Osteoblast (primary cell): ENCODE data around the gene TGFBR2. TPM values are rescaled to one million over a fixed set of nuclear protein-coding genes. Genes with fewer than 3 reads are reported as not detected.

Experiments
- DNase-seq: peaks from one replicate; pipeline ENCODE4 v3.0.0; 2011; ENCODE audit warnings: low spot score, mixed read lengths; ENCODE audit not compliant: insufficient read length; ENCODE audit errors: missing footprints
- H2AFZ ChIP-seq: 2 replicates; pipeline ENCODE4 v1.6.0; 2011; ENCODE audit warnings: mild to moderate bottlenecking, low read length
- H3K27ac ChIP-seq: 2 replicates; pipeline ENCODE4 v1.5.1; 2011; ENCODE audit warnings: mild to moderate bottlenecking, low read depth, low read length, moderate library complexity
- H3K27me3 ChIP-seq: 2 replicates; pipeline ENCODE4 v1.6.0; 2012; ENCODE audit warnings: mild to moderate bottlenecking, control low read depth, inconsistent platforms, low read length, moderate library complexity; ENCODE audit not compliant: insufficient read depth
- H3K36me3 ChIP-seq: 2 replicates; pipeline ENCODE4 v1.5.1; 2011; ENCODE audit warnings: mild to moderate bottlenecking, low read length, control low read depth, moderate library complexity; ENCODE audit not compliant: insufficient read depth
- H3K4me1 ChIP-seq: 2 replicates; pipeline ENCODE4 v1.5.1; 2011; ENCODE audit warnings: mild to moderate bottlenecking, low read length, control low read depth, moderate library complexity; ENCODE audit not compliant: insufficient read depth
- H3K4me2 ChIP-seq: 2 replicates; pipeline ENCODE4 v1.6.0; 2011; ENCODE audit warnings: mild to moderate bottlenecking, low read length; ENCODE audit not compliant: insufficient read depth
- H3K4me3 ChIP-seq: fragments of 200-600 bp; sonication (generic); 3 replicates; pipeline ENCODE4 v1.5.1; 2012; ENCODE audit warnings: mild to moderate bottlenecking, low read length, inconsistent platforms; ENCODE audit not compliant: insufficient read depth
- H3K79me2 ChIP-seq: 2 replicates; pipeline ENCODE4 v1.6.0; 2012; ENCODE audit warnings: mild to moderate bottlenecking, low read length, control low read depth, inconsistent platforms; ENCODE audit not compliant: insufficient read depth
- H3K9me3 ChIP-seq: 2 replicates; pipeline ENCODE4 v1.5.1; 2011; ENCODE audit warnings: low read depth, low read length, control low read depth
- H4K20me1 ChIP-seq: 2 replicates; pipeline ENCODE4 v1.6.0; 2012; ENCODE audit warnings: mild to moderate bottlenecking, low read length, control low read depth; ENCODE audit not compliant: insufficient read depth
- CTCF ChIP-seq: IDR thresholded peaks from 2 replicates; pipeline ENCODE4 v1.5.1; 2011; ENCODE audit warnings: mild to moderate bottlenecking, low read depth, low read length, moderate library complexity; ENCODE audit errors: extremely low read depth
- total RNA-seq: library from RNA; depleted of rRNA; stranded (reverse); fragments of >200 nt; gene quantifications from 2 replicates; pipeline ENCODE4 v1.2.3, GENCODE V29; 2012

TGFBR2 gene
- total RNA-seq, 1 donor = 118 TPM

GRCh38 chr3:30581067-30581585 is 25.3 kb upstream of the TGFBR2 start:
- Histone ChIP-seq H4K20me1 (no peaks in the 10 kb centered on the region), H3K36me3 (no peaks in the 10 kb centered on the region), H3K9me3 (no peaks in the 10 kb centered on the region), H3K4me1 (peaks cover 25% of the 10 kb centered on the region), H3K27me3 (no peaks in the 10 kb centered on the region), H3K27ac (no peak overlapping the region), H3K4me3 (no peak overlapping the region), H2AFZ (no peak overlapping the region), H3K4me2 (no peak overlapping the region), H3K79me2 (no peaks in the 10 kb centered on the region)
- DNase-seq = no peak
- no peak for TF ChIP-seq CTCF

- Histone ChIP-seq H3K36me3 (no peaks in the 10 kb centered on the region), H3K27ac (no peak overlapping the region), H3K4me3 (no peak overlapping the region), H3K4me2 (no peak overlapping the region), H2AFZ (no peak overlapping the region), H3K9me3 (no peaks in the 10 kb centered on the region), H3K4me1 (peaks cover 20% of the 10 kb centered on the region), H3K79me2 (no peaks in the 10 kb centered on the region), H4K20me1 (no peaks in the 10 kb centered on the region), H3K27me3 (no peaks in the 10 kb centered on the region)
- TF ChIP-seq CTCF = no peak
- no peak for DNase-seq
These were observed 24.4 kb upstream of the TGFBR2 start for GRCh38 chr3:30581982-30582381.

- no peak overlapping the region for H3K27ac ChIP-seq
- DNase-seq = no peak
- H3K36me3 ChIP-seq = no peaks in the 10 kb centered on the region
- no peaks in the 10 kb centered on the region for H3K27me3 ChIP-seq
- no peak overlapping the region for H3K4me2 ChIP-seq
- H3K79me2 ChIP-seq = no peaks in the 10 kb centered on the region
- H3K9me3 ChIP-seq = no peaks in the 10 kb centered on the region
- H3K4me3 ChIP-seq = no peak overlapping the region
- no peaks in the 10 kb centered on the region for H4K20me1 ChIP-seq
- peaks cover under 1% of the 10 kb centered on the region for H3K4me1 ChIP-seq
- peak overlapping the region; percentile 60 for H2AFZ ChIP-seq
- no peak for TF ChIP-seq CTCF
These were observed 22.4 kb upstream of the TGFBR2 start for GRCh38 chr3:30583973-30584372.

- no peak for TF ChIP-seq CTCF
- H3K9me3 ChIP-seq = no peaks in the 10 kb centered on the region
These were observed 20.7 kb upstream of the TGFBR2 start for GRCh38 chr3:30585654-30586053.

More at GRCh38 chr3:30585654-30586053, 20.7 kb upstream of the TGFBR2 start:
- no peak overlapping the region for H3K4me3 ChIP-seq
- no peaks in the 10 kb centered on the region for H3K27me3 ChIP-seq
- H3K4me2 ChIP-seq = no peak overlapping the region
- H4K20me1 ChIP-seq = no peaks in the 10 kb centered on the region
- H3K4me1 ChIP-seq = no peaks in the 10 kb centered on the region
- no peak overlapping the region for H3K27ac ChIP-seq
- H3K36me3 ChIP-seq = no peaks in the 10 kb centered on the region
- H2AFZ ChIP-seq = no peak overlapping the region
- no peaks in the 10 kb centered on the region for H3K79me2 ChIP-seq
- DNase-seq = peak; percentile 17
